WTC11 (cell line): Measurements from ENCODE around the gene PLXDC2. TPM values are rescaled to one million over a fixed set of nuclear protein-coding genes. Genes with fewer than 3 reads are reported as not detected.

ENCODE experiments used
- ATAC-seq: fragments of 200-7000 bp; cut with Tn5 transposase; 2 replicates; pipeline ENCODE4 v1.10.0; 2021; ENCODE audit warnings: mild to moderate bottlenecking, moderate library complexity
- CTCF ChIA-PET: fragments of 300-600 bp; sonication (Branson Sonifier 250); formaldehyde crosslinking; loops from one replicate; lab custom pipeline; 2021; ENCODE audit warnings: antibody characterized with exemption; lab: Charles Lee
- POLR2A ChIA-PET: fragments of 350-600 bp; sonication (Branson Sonifier 250); formaldehyde crosslinking; loops from one replicate; lab custom pipeline; 2021; ENCODE audit warnings: antibody characterized with exemption; lab: Charles Lee
- DNase-seq: peaks from one replicate; pipeline ENCODE4 v3.0.0; 2021; ENCODE audit warnings: low spot score
- H3K27ac Mint-ChIP-seq: 2 replicates; pipeline ENCODE4 v1.8.0; 2021; ENCODE audit warnings: mixed read lengths
- H3K27me3 Mint-ChIP-seq: 2 replicates; pipeline ENCODE4 v1.8.0; 2021; ENCODE audit warnings: low read depth, mild to moderate bottlenecking, moderate library complexity, mixed read lengths
- H3K36me3 Mint-ChIP-seq: 2 replicates; pipeline ENCODE4 v1.8.0; 2021; ENCODE audit warnings: mixed read lengths
- H3K4me1 Mint-ChIP-seq: 2 replicates; pipeline ENCODE4 v1.8.0; 2022; ENCODE audit warnings: mixed read lengths
- H3K4me3 Mint-ChIP-seq: 2 replicates; pipeline ENCODE4 v1.8.0; 2021; ENCODE audit warnings: mild to moderate bottlenecking, moderate library complexity, mixed read lengths
- H3K9me3 Mint-ChIP-seq: 2 replicates; pipeline ENCODE4 v1.8.0; 2021; ENCODE audit warnings: mixed read lengths
- ELF4 ChIP-seq: sonication (generic); formaldehyde crosslinking; IDR thresholded peaks from 2 replicates; pipeline ENCODE4 v1.8.1; 2022; ENCODE audit warnings: low read depth, mild to moderate bottlenecking, moderate library complexity, missing genetic modification reagents
- EMX1 ChIP-seq: fragments of 250-450 bp; sonication (Bioruptor Pico); IDR thresholded peaks from 2 replicates; pipeline ENCODE4 v1.8.0; 2021; ENCODE audit warnings: mild to moderate bottlenecking
- FOXJ3 ChIP-seq: sonication (generic); formaldehyde crosslinking; IDR thresholded peaks from 2 replicates; pipeline ENCODE4 v1.9.0; 2021; ENCODE audit warnings: missing genetic modification reagents, mild to moderate bottlenecking, borderline replicate concordance
- GTF2I ChIP-seq: fragments of 250-450 bp; sonication (Bioruptor Pico); conservative IDR thresholded peaks from 2 replicates; pipeline ENCODE4 v1.4.0; 2021; ENCODE audit warnings: mild to moderate bottlenecking
- NFATC4 ChIP-seq: fragments of 250-450 bp; sonication (Bioruptor Pico); IDR thresholded peaks from 2 replicates; pipeline ENCODE4 v1.9.0; 2021; ENCODE audit warnings: mild to moderate bottlenecking
- PRRX2 ChIP-seq: fragments of 250-450 bp; sonication (Bioruptor Pico); IDR thresholded peaks from 2 replicates; pipeline ENCODE4 v1.8.0; 2021; ENCODE audit warnings: mild to moderate bottlenecking
- RORB ChIP-seq: fragments of 250-450 bp; sonication (Bioruptor Pico); IDR thresholded peaks from 2 replicates; pipeline ENCODE4 v1.9.0; 2021; ENCODE audit warnings: mild to moderate bottlenecking
- ZNF121 ChIP-seq: sonication (generic); formaldehyde crosslinking; IDR thresholded peaks from 2 replicates; pipeline ENCODE4 v1.8.0; 2023; ENCODE audit warnings: missing genetic modification reagents
- ZNF396 ChIP-seq: fragments of 250-450 bp; sonication (Bioruptor Pico); IDR thresholded peaks from 2 replicates; pipeline ENCODE4 v1.8.0; 2021; ENCODE audit warnings: mild to moderate bottlenecking, moderate library complexity, borderline replicate concordance
- ZNF416 ChIP-seq: fragments of 250-450 bp; sonication (Bioruptor Pico); IDR thresholded peaks from 2 replicates; pipeline ENCODE4 v1.9.0; 2021; ENCODE audit warnings: mild to moderate bottlenecking, inconsistent platforms
- total RNA-seq: library from RNA; stranded (reverse); gene quantifications from 3 replicates; pipeline ENCODE4 v1.2.3, GENCODE V29; 2021
- TF ChIP-seq, protein P1 (sequence below): sonication (generic); formaldehyde crosslinking; IDR thresholded peaks from 2 replicates; pipeline ENCODE4 v1.8.1; 2023; ENCODE audit warnings: mild to moderate bottlenecking, missing genetic modification reagents, borderline replicate concordance
- TF ChIP-seq, protein P2 (sequence below): sonication (generic); formaldehyde crosslinking; IDR thresholded peaks from 2 replicates; pipeline ENCODE4 v1.8.1; 2022; ENCODE audit warnings: mild to moderate bottlenecking, moderate library complexity, missing genetic modification reagents
- TF ChIP-seq, protein P3 (sequence below): sonication (generic); formaldehyde crosslinking; IDR thresholded peaks from 2 replicates; pipeline ENCODE4 v1.8.1; 2023; ENCODE audit warnings: mild to moderate bottlenecking, moderate library complexity, missing genetic modification reagents
- TF ChIP-seq, protein P4 (sequence below): fragments of 200-600 bp; IDR thresholded peaks from 2 replicates; pipeline ENCODE4 v1.8.0; 2022; ENCODE audit warnings: antibody characterized with exemption
- TF ChIP-seq, protein P5 (sequence below): sonication (generic); formaldehyde crosslinking; IDR thresholded peaks from 2 replicates; pipeline ENCODE4 v1.8.0; 2023; ENCODE audit warnings: missing genetic modification reagents, mild to moderate bottlenecking, borderline replicate concordance
- TF ChIP-seq, protein P6 (sequence below): sonication (generic); formaldehyde crosslinking; IDR thresholded peaks from 2 replicates; pipeline ENCODE4 v1.8.1; 2022; ENCODE audit warnings: low read depth, missing genetic modification reagents, borderline replicate concordance
- TF ChIP-seq, protein P7 (sequence below): fragments of 250-450 bp; sonication (Bioruptor Pico); IDR thresholded peaks from 2 replicates; pipeline ENCODE4 v1.9.0; 2021; ENCODE audit warnings: mild to moderate bottlenecking

The PLXDC2 gene
- total RNA-seq, 1 experiment from 2014 or later, result 31.7 TPM

DNA sequence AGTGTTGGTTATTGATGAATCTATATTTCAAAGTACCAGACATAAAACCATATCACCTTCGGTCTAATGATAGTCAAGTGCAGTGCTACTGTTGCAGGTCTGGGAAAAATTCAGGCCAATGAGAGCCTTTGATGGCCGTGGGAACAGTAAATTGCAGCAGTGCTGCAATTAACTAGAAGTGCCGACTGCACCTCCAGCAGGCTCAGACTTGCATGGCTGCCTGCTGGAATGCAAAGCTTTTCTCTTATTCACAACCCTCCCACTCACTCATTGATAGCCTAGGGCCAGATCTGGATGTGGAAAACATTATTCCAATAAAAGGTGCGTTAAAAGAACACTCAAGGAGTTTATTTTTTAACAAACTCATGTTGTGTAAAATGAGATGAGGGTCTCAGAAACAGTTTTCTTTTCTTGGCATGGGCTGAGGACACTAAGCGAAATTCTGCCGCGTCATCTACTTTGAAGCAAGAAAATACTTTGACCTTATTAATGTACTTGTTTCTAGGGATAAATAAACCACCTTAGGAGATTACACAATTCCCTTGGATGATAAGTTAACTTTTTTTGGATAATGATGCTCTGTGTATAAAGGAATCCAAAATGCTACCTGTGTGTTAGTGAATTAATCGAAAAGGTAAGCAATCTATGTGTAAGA, 17.1 kb downstream of the PLXDC2 start (continued):
- TF ChIP-seq, protein P1, sequence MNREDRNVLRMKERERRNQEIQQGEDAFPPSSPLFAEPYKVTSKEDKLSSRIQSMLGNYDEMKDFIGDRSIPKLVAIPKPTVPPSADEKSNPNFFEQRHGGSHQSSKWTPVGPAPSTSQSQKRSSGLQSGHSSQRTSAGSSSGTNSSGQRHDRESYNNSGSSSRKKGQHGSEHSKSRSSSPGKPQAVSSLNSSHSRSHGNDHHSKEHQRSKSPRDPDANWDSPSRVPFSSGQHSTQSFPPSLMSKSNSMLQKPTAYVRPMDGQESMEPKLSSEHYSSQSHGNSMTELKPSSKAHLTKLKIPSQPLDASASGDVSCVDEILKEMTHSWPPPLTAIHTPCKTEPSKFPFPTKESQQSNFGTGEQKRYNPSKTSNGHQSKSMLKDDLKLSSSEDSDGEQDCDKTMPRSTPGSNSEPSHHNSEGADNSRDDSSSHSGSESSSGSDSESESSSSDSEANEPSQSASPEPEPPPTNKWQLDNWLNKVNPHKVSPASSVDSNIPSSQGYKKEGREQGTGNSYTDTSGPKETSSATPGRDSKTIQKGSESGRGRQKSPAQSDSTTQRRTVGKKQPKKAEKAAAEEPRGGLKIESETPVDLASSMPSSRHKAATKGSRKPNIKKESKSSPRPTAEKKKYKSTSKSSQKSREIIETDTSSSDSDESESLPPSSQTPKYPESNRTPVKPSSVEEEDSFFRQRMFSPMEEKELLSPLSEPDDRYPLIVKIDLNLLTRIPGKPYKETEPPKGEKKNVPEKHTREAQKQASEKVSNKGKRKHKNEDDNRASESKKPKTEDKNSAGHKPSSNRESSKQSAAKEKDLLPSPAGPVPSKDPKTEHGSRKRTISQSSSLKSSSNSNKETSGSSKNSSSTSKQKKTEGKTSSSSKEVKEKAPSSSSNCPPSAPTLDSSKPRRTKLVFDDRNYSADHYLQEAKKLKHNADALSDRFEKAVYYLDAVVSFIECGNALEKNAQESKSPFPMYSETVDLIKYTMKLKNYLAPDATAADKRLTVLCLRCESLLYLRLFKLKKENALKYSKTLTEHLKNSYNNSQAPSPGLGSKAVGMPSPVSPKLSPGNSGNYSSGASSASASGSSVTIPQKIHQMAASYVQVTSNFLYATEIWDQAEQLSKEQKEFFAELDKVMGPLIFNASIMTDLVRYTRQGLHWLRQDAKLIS, result no peak
- TF ChIP-seq FOXJ3, result no peak

DNA sequence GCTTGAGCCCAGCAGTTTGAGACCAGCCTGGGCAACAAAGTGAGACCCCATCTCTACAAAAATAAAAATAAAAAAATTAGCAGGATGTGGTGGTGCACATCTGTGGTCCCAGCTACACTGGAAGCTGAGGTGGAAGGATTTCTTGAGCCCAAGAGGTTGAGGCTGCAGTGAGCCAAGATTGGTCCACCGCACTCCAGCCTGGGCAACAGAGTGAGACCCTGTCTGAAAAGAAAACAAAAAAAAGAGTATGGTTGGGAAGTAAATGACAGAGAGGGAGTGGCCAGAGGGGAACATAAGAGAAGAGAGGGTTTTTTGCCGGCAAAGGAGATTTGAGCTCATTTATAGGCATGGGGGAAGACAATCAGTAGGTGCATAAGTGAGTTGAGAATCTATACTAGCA, 19.7 kb downstream of the PLXDC2 start:
- ChIA-PET CTCF (no interaction called here), POLR2A (interaction anchor here (0.5 kb wide), 1 partner anchor 472 kb away, joined by 5 read pairs; no protein-coding TSS in a partner anchor)
- ATAC-seq (no peak), DNase-seq (no peak)
- peak overlapping the region; percentile 66 for H3K27ac Mint-ChIP-seq
- H3K4me3 Mint-ChIP-seq, result no peak overlapping the region
- H3K9me3 Mint-ChIP-seq, result peaks cover 12% of the 10 kb centered on the region
- no peaks in the 10 kb centered on the region for H3K27me3 Mint-ChIP-seq
- TF ChIP-seq ELF4 (CRISPR knock-in tag) (no peak), GTF2I (CRISPR knock-in tag) (0 out of 2 replicates have a peak, but pooled peaks have one; percentile 8), ZNF121 (CRISPR knock-in tag) (peak; percentile 93; the same call in 1 of the 2 replicates)
- H3K4me1 Mint-ChIP-seq, result peaks cover 68% of the 10 kb centered on the region
- H3K36me3 Mint-ChIP-seq, result peaks cover 9% of the 10 kb centered on the region

DNA sequence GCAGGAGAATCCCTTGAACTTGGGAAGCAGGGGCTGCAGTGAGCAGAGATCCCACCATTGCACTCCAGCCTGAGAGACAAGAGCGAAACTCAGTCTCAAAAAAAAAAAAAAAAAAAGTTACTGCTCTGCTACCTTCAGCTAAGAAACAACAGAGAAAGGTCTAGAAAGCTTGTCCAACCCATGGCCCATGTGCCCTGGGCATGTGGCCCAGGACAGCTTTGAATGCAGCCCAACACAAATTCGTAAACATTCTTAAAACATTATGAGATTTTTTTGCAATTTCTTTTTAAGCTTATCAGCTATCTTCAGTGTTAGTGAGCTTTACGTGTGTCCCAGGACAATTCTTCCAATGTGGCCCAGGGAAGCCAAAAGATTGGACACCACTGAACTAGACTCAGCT, 22.9 kb downstream of the PLXDC2 start:
- Mint-ChIP-seq H3K4me3 (no peak overlapping the region), H3K9me3 (peaks cover 3% of the 10 kb centered on the region; the same call in 1 of the 2 replicates), H3K27ac (peak overlapping the region; percentile 73), H3K4me1 (peaks cover 67% of the 10 kb centered on the region), H3K36me3 (no peaks in the 10 kb centered on the region), H3K27me3 (no peaks in the 10 kb centered on the region)
- DNase-seq, result no peak
- ChIA-PET POLR2A (no interaction called here), CTCF (interaction anchor here (0.6 kb wide), 1 partner anchor 51 kb away, joined by 3 read pairs; no protein-coding TSS in a partner anchor)
- no peak for ATAC-seq
- TF ChIP-seq RORB (CRISPR knock-in tag) (no peak), NFATC4 (CRISPR knock-in tag) (no peak), ZNF121 (CRISPR knock-in tag) (no peak), EMX1 (no peak), ZNF416 (CRISPR knock-in tag) (no peak), ZNF396 (CRISPR knock-in tag) (no peak), PRRX2 (no peak)
- TF ChIP-seq, protein P2, sequence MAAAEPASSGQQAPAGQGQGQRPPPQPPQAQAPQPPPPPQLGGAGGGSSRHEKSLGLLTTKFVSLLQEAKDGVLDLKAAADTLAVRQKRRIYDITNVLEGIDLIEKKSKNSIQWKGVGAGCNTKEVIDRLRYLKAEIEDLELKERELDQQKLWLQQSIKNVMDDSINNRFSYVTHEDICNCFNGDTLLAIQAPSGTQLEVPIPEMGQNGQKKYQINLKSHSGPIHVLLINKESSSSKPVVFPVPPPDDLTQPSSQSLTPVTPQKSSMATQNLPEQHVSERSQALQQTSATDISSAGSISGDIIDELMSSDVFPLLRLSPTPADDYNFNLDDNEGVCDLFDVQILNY, result no peak
- TF ChIP-seq, protein P3, sequence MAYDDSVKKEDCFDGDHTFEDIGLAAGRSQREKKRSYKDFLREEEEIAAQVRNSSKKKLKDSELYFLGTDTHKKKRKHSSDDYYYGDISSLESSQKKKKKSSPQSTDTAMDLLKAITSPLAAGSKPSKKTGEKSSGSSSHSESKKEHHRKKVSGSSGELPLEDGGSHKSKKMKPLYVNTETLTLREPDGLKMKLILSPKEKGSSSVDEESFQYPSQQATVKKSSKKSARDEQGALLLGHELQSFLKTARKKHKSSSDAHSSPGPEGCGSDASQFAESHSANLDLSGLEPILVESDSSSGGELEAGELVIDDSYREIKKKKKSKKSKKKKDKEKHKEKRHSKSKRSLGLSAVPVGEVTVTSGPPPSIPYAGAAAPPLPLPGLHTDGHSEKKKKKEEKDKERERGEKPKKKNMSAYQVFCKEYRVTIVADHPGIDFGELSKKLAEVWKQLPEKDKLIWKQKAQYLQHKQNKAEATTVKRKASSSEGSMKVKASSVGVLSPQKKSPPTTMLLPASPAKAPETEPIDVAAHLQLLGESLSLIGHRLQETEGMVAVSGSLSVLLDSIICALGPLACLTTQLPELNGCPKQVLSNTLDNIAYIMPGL, result no peak
- TF ChIP-seq, protein P4, sequence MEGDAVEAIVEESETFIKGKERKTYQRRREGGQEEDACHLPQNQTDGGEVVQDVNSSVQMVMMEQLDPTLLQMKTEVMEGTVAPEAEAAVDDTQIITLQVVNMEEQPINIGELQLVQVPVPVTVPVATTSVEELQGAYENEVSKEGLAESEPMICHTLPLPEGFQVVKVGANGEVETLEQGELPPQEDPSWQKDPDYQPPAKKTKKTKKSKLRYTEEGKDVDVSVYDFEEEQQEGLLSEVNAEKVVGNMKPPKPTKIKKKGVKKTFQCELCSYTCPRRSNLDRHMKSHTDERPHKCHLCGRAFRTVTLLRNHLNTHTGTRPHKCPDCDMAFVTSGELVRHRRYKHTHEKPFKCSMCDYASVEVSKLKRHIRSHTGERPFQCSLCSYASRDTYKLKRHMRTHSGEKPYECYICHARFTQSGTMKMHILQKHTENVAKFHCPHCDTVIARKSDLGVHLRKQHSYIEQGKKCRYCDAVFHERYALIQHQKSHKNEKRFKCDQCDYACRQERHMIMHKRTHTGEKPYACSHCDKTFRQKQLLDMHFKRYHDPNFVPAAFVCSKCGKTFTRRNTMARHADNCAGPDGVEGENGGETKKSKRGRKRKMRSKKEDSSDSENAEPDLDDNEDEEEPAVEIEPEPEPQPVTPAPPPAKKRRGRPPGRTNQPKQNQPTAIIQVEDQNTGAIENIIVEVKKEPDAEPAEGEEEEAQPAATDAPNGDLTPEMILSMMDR, result no peak
- TF ChIP-seq, protein P5, sequence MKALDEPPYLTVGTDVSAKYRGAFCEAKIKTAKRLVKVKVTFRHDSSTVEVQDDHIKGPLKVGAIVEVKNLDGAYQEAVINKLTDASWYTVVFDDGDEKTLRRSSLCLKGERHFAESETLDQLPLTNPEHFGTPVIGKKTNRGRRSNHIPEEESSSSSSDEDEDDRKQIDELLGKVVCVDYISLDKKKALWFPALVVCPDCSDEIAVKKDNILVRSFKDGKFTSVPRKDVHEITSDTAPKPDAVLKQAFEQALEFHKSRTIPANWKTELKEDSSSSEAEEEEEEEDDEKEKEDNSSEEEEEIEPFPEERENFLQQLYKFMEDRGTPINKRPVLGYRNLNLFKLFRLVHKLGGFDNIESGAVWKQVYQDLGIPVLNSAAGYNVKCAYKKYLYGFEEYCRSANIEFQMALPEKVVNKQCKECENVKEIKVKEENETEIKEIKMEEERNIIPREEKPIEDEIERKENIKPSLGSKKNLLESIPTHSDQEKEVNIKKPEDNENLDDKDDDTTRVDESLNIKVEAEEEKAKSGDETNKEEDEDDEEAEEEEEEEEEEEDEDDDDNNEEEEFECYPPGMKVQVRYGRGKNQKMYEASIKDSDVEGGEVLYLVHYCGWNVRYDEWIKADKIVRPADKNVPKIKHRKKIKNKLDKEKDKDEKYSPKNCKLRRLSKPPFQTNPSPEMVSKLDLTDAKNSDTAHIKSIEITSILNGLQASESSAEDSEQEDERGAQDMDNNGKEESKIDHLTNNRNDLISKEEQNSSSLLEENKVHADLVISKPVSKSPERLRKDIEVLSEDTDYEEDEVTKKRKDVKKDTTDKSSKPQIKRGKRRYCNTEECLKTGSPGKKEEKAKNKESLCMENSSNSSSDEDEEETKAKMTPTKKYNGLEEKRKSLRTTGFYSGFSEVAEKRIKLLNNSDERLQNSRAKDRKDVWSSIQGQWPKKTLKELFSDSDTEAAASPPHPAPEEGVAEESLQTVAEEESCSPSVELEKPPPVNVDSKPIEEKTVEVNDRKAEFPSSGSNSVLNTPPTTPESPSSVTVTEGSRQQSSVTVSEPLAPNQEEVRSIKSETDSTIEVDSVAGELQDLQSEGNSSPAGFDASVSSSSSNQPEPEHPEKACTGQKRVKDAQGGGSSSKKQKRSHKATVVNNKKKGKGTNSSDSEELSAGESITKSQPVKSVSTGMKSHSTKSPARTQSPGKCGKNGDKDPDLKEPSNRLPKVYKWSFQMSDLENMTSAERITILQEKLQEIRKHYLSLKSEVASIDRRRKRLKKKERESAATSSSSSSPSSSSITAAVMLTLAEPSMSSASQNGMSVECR (CRISPR knock-in tag), result no peak
- TF ChIP-seq, protein P6, sequence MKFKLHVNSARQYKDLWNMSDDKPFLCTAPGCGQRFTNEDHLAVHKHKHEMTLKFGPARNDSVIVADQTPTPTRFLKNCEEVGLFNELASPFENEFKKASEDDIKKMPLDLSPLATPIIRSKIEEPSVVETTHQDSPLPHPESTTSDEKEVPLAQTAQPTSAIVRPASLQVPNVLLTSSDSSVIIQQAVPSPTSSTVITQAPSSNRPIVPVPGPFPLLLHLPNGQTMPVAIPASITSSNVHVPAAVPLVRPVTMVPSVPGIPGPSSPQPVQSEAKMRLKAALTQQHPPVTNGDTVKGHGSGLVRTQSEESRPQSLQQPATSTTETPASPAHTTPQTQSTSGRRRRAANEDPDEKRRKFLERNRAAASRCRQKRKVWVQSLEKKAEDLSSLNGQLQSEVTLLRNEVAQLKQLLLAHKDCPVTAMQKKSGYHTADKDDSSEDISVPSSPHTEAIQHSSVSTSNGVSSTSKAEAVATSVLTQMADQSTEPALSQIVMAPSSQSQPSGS (CRISPR knock-in tag), result no peak
- TF ChIP-seq, protein P7, sequence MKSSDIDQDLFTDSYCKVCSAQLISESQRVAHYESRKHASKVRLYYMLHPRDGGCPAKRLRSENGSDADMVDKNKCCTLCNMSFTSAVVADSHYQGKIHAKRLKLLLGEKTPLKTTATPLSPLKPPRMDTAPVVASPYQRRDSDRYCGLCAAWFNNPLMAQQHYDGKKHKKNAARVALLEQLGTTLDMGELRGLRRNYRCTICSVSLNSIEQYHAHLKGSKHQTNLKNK (CRISPR knock-in tag), result no peak
